Measurements from ENCODE around the gene SPAG17.

The SPAG17 gene

DNA sequence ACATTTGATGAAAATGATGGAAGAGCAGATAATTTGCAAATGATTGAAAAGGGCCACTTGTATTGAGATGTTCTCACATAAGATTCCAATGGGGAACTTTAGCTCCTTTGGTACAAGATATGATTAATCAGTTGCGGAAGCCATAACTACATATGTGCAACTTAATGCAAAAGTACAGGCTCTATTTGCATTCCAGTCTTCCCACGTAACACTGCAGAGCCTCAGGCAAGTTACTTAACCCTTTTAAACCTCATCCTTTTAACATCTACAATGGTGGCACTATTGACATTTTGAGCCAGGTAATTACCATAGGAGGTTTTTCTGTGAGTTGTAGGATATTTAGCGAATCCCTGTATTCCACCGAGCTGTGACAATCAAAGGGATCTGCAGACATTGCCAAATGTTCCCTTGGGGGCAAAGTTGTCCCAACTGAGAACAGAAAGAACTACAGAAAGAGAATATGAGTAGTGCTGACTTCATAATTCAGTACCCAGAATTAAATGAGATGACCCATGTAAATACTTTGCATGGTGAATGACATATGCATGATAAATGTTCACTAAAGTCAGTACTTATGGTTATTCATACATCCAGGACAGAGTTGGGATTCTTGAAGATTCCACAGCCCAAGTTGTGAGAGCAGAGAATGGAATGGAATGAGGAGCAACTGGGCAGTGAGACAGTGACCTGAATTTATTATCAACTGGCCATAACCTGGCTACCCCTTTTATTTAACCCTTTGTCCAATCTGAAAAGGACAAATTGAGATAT lies 62.6 kb downstream of the SPAG17 start:
- no peak for DNase-seq (ENCODE audit: extremely low read depth in 1 of 2, low read depth in 1 of 2)

DNA sequence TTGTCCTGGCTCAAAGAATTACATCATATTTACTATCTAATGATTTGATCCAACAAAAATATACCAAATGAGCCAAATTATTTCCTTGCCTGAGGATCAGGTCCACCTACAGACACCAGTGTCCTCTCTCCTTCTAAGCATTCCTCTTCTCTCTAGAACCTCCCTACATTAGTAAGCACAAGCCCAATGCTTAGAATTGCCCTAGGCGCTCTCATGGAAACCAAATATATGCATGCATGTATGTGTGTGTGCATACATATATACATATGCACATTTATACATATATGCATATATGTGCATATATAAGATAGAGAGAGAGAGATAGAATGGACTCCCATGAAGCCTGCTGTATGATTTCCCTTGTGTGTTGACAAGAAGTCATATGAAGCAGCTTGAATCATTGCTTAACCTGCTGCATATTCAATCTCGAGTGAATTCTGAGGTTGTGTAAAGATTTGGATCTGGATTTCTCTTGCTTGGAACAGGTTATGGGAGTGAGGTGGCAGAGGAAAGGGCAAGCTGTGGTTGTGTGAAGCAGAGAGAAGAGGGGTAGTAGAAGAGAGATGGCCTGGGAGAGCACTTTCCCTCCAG lies 66.1 kb downstream of the SPAG17 start:
- DNase-seq (ENCODE audit: extremely low read depth in 1 of 2, low read depth in 1 of 2): no peak

DNA sequence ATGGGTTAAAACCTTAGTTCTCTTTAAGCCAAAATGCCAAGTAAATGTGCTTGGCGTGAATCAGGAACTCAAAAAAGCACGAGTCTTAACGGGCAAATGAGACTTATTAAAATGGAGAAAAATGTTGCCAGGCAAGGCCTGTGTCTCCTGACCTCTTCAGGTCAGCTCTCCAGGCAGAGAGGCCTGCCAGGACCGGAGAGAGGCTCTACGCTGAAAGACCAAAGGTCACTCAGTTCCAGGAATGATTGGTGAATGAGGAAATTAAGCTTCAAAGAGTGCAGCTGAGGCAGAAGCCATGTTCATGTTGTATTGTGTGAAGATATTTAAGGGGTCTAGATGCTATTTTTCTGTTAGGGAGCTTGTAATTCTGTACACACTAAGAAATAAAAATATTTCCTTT lies 66.6 kb downstream of the SPAG17 start:
- no peak for DNase-seq (ENCODE audit: extremely low read depth in 1 of 2, low read depth in 1 of 2)

GRCh38 chr1:118117521-118117920 lies 67.5 kb downstream of the SPAG17 start:
- DNase-seq (ENCODE audit: extremely low read depth in 1 of 2, low read depth in 1 of 2): no peak

GRCh38 chr1:118116909-118117308 lies 68.1 kb downstream of the SPAG17 start:
- no peak for DNase-seq (ENCODE audit: extremely low read depth in 1 of 2, low read depth in 1 of 2)

DNA sequence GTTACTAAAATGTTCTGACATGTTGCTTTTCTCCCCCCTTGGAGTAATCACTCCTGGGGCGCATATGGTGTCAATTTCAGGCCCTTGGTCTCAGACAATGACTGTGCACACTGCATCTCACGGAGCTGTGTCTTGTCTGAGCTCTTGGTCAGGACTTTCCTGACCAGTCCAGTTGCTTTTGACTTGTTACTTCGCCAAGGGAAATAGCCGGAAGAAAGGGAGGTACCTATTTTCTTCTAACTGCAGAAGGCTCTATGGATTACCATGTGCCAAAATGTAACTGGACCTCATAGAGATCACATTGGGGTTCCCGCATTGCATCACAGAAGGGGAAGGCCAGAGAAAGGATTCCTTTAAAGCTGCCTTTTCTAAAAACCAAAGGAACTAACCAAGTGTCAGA lies 68.6 kb downstream of the SPAG17 start:
- no peak for DNase-seq (ENCODE audit: extremely low read depth in 1 of 2, low read depth in 1 of 2)

DNA sequence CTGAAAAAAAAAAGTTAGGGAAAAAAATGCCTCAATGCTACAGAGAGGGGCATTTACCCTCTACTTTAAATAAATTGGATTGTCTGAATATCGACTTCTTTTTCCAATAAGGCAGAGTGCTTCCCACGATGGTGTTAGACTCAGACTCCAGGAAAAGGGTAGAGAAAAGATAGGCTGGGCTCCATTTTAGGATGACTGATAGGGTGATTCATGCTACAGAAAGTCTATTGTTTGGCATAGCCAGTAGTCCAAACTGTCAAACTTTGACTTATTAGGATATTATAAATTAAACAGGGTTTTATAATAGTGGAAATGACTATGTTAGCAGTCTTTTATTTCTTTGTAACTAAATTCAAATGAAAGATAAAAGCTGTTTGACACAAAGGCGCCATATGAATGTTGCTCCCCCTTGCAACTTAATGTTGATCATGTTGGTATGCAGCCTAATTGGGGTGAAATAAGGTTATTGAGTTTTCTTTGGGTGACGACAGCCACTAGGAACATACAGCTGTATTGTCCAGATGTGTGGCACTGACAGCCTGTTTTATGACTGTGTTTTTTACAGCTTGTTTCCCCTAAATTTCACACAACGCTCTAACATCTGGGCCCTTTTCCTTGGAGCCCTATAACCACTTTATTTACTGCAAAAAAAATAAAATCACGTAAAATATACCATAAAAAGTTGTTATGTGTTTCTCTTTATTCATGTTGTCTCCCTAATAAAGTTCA lies 69.3 kb downstream of the SPAG17 start:
- no peak for DNase-seq (ENCODE audit: extremely low read depth in 1 of 2, low read depth in 1 of 2)

- no peak for DNase-seq (ENCODE audit: extremely low read depth in 1 of 2, low read depth in 1 of 2)
Measured at GRCh38 chr1:118113261-118113660, 71.8 kb downstream of the SPAG17 start.

DNA sequence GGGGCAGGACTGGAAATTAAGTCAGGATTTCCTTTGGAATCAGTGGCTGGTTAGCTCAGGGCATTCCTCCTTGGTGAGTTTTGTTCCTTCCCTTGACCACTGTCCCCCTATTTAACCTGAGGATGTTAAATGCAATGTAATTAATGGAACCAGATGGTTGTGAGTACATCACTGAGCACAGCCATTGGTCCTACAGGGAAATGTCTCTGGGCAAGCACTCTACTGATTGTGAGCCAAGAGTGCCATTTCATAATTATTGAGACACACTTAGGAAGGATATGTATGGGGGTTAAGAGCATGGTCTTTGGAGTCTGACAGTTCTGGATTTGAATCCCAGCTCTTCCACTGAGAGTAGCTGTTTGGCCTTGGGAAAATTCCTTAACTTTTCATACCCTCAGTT lies 74.4 kb downstream of the SPAG17 start:
- DNase-seq (ENCODE audit: extremely low read depth in 1 of 2, low read depth in 1 of 2): no peak

GRCh38 chr1:118104951-118105350 lies 80.1 kb downstream of the SPAG17 start:
- DNase-seq (ENCODE audit: extremely low read depth in 1 of 2, low read depth in 1 of 2): no peak

DNA sequence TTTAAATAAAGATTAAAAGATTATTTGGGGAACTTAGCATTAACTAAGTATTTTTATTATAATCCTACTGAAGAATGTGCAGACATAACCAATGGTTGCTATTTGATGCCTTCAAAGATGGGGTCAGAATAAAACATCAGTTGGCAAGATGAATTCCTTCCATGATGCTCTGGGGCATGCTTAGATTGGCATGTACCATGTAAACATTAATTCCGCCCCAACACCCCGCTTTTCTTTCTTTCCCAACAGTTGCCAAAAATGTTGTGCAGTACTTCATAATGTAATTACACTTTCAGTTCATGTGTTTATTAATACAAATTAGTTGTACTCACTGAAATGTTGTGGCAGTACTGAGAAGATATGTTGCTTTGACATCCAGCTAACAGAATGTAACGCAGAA lies 82.6 kb downstream of the SPAG17 start:
- no peak for DNase-seq (ENCODE audit: extremely low read depth in 1 of 2, low read depth in 1 of 2)

DNA sequence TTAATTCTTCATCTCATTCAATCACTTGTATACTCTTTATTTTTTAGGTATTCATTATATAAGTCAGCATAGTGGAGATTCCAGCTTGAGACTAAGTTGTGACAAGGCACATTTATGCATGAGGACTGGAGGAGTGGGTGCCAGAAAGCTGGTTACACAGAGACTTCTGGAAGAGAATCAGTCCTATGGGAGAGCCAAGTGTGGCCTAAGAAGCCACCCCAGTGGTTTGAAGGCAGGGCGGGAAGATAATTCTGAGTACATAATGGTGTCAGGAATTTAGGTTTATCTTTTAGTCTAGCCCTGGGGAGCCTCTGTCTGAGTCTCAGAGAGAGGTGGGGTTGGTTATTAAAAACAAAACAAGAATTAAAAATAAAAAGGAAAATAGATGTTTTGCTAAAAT lies 83.0 kb downstream of the SPAG17 start:
- no peak for DNase-seq (ENCODE audit: extremely low read depth in 1 of 2, low read depth in 1 of 2)

DNA sequence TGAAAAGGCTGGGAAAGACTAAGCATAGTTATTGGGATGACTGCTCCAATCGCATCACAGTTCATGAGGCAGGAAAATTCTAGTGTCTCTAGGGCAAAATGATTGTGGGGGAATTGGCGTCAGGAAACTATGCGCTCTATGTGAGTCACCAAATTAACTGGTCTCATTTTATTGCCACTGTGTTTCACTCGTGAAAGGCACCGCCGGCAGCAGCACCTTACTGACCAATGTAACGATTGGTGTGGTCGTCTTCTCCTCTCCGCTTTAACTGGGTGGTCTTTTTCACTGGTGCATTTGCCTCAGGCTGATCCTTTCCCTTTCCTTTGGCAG lies 83.5 kb downstream of the SPAG17 start:
- DNase-seq (ENCODE audit: extremely low read depth in 1 of 2, low read depth in 1 of 2): no peak

DNA sequence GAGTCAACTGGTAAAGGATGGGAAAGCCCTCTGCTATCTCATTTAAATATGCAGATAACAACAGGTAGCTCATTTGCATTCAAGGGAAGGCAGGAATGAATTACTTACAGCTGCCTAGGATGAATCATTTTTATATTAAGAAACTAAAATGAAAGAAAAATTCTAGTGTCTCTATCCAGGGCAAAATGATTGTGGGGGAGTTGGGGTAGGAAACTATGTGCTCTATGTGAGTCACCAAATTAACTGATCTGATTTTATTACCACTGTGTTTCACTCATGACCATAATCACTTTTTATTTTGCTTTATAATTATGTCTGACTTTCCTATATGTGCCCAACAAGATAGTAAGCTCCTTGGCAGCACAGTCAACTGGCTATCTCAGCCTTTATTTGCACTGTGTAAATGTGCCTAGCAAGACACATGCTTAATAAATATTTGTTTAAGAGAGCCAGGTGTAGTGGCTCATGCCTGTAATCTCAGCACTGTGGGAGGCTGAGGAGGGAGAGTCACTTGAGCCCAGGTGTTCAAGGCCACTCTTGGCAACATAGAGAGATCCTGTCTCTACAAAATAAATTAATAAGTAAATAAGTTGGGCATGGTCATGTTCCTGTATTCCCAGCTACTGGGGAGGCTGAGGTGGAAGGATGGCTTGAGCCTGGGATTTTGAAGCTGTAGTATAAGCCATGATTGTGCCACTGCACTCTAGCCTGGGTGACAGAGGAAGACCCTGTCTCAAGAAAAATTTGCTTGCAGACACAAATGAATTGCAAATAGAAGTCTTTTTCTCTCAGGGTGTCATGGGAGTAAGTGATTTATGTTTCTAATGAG lies 84.1 kb downstream of the SPAG17 start:
- no peak for DNase-seq (ENCODE audit: extremely low read depth in 1 of 2, low read depth in 1 of 2)

DNA sequence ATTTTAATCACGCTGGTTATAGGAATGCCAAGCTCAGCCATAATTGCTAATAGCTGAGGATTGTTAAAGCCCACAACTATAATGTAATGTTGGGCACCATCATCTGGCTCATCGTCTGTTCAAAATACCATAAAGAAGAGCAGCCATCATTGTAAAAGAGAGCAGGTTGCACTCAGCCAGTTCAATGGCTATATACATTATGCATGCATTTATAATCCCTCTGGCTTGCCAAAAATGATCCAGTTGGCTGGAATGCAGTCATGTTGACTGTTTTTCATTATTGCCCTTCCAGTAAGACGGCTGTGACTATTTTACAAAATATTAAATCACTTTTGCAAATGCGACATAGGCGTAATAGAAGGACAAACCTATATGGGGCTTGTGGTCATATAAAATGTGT lies 85.3 kb downstream of the SPAG17 start:
- no peak for DNase-seq (ENCODE audit: extremely low read depth in 1 of 2, low read depth in 1 of 2)

- no peak for DNase-seq (ENCODE audit: extremely low read depth in 1 of 2, low read depth in 1 of 2)
Measured at GRCh38 chr1:118097622-118098348, 87.2 kb downstream of the SPAG17 start.

DNA sequence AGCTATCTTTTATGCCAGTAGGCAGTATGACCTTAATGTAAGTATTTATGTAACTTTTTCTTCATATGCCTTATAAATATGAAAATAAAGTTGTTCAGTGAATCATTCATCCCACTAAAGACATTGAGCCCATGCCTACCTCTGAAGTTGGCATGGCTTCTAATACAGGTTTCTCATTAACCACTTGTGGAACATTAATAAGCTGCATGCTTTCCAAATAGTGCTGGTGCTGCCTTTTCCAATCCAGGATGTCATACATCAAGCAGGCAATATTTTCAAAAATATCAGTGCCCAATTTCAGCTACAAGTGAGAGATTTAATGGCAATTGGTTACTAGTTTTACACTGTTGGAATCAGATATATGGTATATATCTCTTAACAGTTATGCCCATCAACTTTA lies 92.0 kb downstream of the SPAG17 start:
- DNase-seq (ENCODE audit: extremely low read depth in 1 of 2, low read depth in 1 of 2): no peak

- DNase-seq (ENCODE audit: extremely low read depth in 1 of 2, low read depth in 1 of 2): no peak
Measured at GRCh38 chr1:118090130-118090529, 94.9 kb downstream of the SPAG17 start.

- no peak for DNase-seq (ENCODE audit: extremely low read depth in 1 of 2, low read depth in 1 of 2)
Measured at GRCh38 chr1:118085365-118085764, 99.7 kb downstream of the SPAG17 start.

- no peak for DNase-seq (ENCODE audit: extremely low read depth in 1 of 2, low read depth in 1 of 2)
Measured at GRCh38 chr1:118084400-118084799, 100.6 kb downstream of the SPAG17 start.

GRCh38 chr1:118082984-118083383 lies 102.0 kb downstream of the SPAG17 start:
- no peak for DNase-seq (ENCODE audit: extremely low read depth in 1 of 2, low read depth in 1 of 2)

Data from activated CD8-positive, alpha-beta memory T cell treated with anti-CD3 and anti-CD28 coated beads for 1 hour (primary cell).